Hematopoietic multipotent progenitor cell (in vitro differentiated cells): ENCODE measurements around the gene SIGLECL1. TPM values are rescaled to one million over a fixed set of nuclear protein-coding genes. Genes with fewer than 3 reads are reported as not detected.

Source experiments
- DNase-seq, 3 donors: peaks; one replicate each; pipeline ENCODE4 v3.0.0-alpha.2; 2011 to 2015; ENCODE audit warnings: low read depth in 2 of 3, low spot score in 2 of 3
- total RNA-seq: library from RNA; depleted of rRNA; stranded (reverse); fragments of >200 nt; gene quantifications from one replicate; pipeline ENCODE4 v1.2.3, GENCODE V29; 2012

SIGLECL1 gene
- not detected for total RNA-seq

DNA sequence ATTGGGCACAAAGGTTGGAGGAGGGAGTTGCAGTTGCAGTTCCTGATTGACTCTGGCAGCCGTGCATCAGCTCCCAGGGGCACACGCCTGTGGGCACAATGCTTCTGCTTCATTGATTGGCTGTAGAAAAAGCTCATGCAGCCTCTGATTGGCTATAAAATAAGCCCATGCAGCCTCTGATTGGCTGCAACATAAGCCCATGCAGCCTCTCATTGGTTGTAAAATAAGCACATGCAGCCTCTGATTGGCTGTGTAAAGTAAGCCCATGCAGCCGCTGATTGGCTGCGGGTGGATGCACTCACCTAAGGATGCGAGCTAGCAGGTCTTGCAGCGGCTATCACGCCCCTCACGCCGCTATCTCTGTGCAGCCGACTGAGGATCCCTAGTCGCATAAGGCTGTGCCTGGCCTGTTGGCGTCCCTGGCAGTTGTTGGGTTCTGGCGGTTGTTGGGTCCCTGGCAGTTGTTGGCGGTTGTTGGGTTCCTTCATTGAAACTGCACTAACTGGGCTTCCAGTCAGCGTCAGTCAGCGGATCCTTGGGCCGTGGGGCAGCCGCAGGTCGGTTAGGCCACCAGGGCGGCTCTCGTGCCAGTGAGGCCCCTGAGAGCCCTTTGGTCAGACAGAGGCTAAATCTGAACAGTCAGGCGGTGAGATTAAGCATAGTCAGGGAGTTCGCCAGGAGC lies at the start of gene SIGLECL1:
Gene SIGLECL1, plus strand, starts transcription at position 295 of the 682 bp plus-strand sequence. CDS start 12,993 bp downstream, outside the sequence.
- DNase-seq: no peak

- no peak for DNase-seq
These were observed 49.2 kb upstream of the SIGLECL1 start for GRCh38 chr19:51201712-51202111.

GRCh38 chr19:51203916-51204315 lies 47.0 kb upstream of the SIGLECL1 start:
- peak in 1 of 3 donors; percentile 32 for DNase-seq

DNA sequence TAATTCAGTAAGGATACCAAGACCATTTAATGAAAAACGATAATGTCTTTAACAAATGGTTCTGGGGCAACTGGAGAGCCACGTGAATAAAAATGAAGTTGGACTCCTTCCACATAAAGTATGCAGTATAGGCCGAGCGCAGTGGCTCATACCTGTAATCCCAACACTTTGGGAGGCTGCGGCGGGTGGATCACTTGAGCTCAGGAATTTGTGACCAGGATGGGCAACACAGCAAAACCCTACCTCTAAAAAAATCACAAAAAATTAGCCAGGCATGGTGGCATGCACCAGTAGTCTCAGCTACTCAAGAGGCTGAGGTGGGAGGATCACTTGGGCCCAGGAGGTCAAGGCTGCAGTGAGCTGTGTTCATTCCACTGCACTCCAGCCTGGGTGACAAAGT lies 46.6 kb upstream of the SIGLECL1 start:
- no peak for DNase-seq

- DNase-seq: no peak
These were observed 43.1 kb upstream of the SIGLECL1 start for GRCh38 chr19:51207747-51208146.

GRCh38 chr19:51210191-51210784 lies 40.6 kb upstream of the SIGLECL1 start:
- DNase-seq: peak in 1 of 3 donors; percentile 14

DNA sequence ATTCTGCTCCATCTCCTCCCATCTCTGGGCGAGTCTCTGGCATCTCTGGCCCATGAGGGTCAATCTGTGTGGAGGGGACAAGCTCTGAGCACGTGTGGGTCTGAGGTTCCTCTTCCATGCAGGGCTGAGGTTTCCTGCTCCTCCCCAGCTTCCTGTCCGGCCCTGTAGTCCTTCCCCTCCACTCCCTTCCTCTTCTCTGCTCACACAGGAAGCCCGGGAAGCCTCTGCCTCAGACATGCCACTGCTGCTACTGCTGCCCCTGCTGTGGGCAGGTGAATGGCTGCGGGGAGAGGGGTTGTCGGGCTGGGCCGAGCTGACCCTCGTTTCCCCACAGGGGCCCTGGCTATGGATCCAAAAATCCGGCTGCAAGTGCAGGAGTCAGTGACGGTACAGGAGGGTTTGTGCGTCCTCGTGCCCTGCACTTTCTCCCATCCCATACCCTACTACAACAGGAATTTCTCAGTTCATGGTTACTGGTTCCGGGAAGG lies 40.0 kb upstream of the SIGLECL1 start:
- peak in 1 of 3 donors; percentile 15 for DNase-seq

GRCh38 chr19:51211833-51212232 lies 39.0 kb upstream of the SIGLECL1 start:
- no peak for DNase-seq

- peak in 1 of 3 donors; percentile 65 for DNase-seq
These were observed 31.6 kb upstream of the SIGLECL1 start for GRCh38 chr19:51219307-51219706.

- no peak for DNase-seq
These were observed 30.9 kb upstream of the SIGLECL1 start for GRCh38 chr19:51219971-51220370.

DNA sequence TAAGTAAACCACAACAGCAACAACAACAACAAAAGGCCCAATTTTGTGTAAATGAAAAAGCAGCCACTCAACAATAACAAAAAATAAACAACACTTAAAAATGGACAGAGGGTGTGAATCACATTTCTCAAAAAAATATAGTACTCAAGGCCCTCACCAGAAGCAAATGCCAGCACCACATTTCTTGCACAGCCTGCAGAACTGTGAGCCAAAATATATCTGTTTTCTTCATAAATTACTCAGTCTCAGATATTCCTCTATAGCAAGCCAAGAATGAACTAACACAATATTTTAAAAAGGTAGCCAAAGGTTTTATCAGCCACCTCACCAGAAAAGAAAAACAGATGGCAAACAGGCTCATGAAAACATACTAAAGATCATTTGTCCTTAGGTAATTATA lies 29.9 kb upstream of the SIGLECL1 start:
- no peak for DNase-seq

GRCh38 chr19:51224163-51224641 lies 26.7 kb upstream of the SIGLECL1 start:
- no peak for DNase-seq

GRCh38 chr19:51224898-51225393 lies 25.9 kb upstream of the SIGLECL1 start, which contains the start of gene CD33:
TSS of gene CD33 (plus strand) at chr19:51225080. CDS start at chr19:51225119, 39 bp downstream.
- DNase-seq: peak in 1 of 3 donors; percentile 48

DNA sequence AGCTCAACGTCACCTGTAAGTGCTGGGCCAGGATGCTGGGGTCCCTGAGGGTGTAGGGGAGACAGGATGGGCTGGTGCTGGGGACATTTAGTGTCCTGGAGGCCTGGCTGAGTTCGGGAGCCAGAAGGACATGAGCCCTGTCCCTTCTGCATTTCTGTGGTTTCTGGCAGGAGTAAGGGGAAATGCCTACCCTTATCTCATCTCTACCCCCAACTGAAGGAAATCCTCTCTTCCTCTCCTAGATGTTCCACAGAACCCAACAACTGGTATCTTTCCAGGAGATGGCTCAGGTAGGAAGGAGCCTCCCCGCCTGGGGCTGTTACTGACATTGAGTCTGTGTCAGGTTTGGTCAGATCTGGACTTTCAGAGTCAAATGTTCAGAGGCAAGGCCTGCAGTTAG lies 24.8 kb upstream of the SIGLECL1 start:
- peak in 1 of 3 donors; percentile 37 for DNase-seq

DNA sequence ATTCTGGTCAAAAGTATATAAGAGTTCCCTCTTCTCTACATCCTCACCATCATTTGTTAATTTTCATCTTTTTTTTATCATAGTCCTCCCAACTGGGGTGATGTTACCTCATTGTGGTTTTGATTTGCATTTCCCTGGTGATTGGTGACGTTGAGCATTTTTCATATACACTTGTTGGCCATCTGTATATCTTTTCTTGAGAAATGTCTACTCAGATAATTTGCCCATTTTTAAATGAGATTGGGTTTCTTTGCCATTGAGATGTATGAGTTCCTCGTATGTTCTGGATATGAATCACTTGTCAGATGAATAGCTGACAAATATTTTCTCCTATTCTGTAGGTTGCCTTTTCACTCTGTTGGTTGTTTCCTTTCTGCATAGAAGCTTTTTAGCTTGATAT lies 23.6 kb upstream of the SIGLECL1 start:
- DNase-seq: peak in 1 of 3 donors; percentile 22

DNA sequence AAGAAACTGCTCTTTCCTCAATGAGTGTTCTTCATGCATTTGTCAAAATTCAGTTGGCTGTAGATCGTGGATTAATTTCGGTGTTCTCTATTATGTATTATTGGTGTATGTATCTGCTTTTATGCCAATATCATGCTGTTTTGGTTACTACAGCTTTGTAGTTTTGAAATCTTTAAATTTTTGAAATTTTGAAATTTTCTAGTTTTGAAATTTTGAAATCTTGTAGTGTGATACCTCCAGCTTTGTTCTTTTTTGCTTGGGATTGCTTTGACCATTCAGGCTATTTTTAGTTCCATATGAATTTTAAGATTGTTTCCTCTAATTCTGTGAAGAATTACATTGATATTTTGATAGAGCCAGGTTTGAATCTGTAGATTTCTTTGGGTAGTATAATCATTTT lies 22.9 kb upstream of the SIGLECL1 start:
- DNase-seq: no peak

DNA sequence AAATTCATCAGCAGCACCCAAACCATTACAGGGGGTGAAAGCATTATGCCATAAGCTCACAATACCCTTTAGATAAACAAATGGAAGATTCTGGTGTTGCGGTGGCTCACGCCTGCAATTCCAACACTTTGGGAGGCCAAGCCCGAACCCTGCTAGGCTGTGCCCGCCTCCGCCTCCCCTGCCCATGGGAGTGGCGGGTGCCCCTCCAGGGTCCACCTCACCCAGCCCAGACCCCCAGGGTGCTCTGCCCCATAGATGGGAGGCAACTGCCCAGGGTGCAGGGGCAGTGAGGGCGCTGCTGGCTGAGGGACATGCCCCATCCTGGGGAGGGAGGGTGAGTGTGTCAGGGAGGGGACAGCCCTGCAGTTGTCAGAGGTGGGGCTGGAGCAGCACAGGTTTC lies 10.0 kb upstream of the SIGLECL1 start:
- DNase-seq: no peak

GRCh38 chr19:51242881-51243630 lies 7.8 kb upstream of the SIGLECL1 start:
- no peak for DNase-seq

- DNase-seq: peak in 2 of 3 donors; percentile 94 to 96
These were observed 4.7 kb upstream of the SIGLECL1 start for GRCh38 chr19:51246164-51246552.

GRCh38 chr19:51247972-51248590 lies 2.8 kb upstream of the SIGLECL1 start:
- no peak for DNase-seq

GRCh38 chr19:51251468-51251820 lies 564 bp downstream of the SIGLECL1 start:
- no peak for DNase-seq
